Raji (cell line): ENCODE results near the gene TCHP.

Experiments used
- POLR2A ChIP-seq: IDR thresholded peaks from 2 replicates; pipeline ENCODE4 v1.6.1; 2011; ENCODE audit warnings: low read depth, low read length, control low read depth; ENCODE audit not compliant: insufficient read depth

TCHP gene

GRCh38 chr12:109940339-109940923, 40.4 kb downstream of the TCHP start:
- TF ChIP-seq POLR2A, result no peak

DNA sequence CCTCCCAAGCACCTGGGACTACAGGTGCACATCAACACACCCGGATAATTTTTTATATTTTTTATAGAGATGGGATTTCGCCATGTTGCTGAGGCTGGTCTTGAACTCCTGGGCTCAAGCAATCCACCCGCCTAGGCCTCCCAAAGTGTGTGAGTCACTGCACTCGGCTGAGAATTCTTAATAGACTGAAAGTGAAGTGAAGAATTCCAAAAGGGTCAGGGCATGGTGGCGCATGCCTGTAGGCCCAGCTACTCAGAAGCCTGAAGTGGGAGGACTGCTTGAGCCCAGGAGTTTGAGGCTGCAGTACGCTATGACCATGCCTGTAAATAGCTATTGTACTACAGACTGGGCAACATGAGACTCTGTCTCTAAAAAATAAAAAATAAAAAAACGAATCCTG, 43.7 kb downstream of the TCHP start:
- no peak for TF ChIP-seq POLR2A

DNA sequence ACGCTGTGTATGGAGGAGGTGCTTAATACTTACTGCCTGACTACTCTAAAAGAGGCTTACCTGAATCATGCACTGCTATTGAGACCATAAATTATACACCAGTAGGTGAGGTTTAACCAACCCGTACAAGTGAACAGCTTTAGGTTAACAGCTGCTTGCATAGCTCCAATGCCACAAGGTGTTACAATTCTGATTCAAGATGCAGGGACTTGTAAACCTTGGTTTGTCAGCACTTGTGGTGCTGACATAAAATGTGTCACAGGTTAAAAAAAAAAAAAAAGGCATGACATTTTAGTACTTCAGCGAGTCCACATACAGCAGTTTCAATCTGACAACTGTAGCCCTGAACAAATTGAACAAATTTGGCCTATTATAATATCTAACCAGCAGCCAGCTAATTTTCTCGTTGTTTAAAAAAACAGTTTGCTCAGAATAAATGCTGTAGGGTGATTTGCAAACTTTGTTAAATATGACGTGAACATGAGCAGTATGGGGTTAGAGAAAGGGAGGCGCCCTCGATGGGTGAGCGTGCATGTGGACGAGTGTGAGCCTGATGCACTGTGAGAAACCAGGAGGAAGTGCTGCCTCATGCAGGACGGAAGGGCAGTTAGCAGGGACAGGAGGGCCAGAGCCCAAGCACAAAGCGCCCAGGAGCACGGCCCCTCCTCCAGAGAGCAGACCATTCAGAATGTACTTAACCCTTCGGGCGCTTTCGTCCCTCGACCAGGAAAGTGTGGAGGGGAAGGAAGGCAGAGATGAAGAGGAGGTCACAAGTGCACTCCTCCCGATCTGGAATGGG, 44.7 kb downstream of the TCHP start:
- TF ChIP-seq POLR2A, result no peak

DNA sequence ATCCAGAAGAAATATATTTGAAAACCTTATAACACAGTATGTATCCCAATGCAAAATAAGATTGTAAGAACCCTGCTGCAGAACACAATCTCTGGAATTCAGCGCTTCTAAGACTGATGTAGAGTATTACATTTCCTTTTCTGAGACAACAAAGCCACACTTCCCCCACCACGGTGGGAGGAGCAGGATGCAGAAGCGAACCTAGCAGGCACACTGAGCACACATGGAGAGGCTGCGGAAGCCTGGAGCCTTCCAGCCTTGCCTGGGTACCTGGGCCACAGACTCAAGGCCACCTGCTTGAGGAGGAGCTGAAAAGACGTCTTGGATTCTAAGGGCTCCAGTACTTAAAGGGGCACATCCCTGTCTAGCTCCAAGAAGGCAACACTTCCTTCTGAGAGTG, 46.4 kb downstream of the TCHP start:
- TF ChIP-seq POLR2A, result no peak

GRCh38 chr12:109946913-109947312, 46.8 kb downstream of the TCHP start:
- no peak for TF ChIP-seq POLR2A

DNA sequence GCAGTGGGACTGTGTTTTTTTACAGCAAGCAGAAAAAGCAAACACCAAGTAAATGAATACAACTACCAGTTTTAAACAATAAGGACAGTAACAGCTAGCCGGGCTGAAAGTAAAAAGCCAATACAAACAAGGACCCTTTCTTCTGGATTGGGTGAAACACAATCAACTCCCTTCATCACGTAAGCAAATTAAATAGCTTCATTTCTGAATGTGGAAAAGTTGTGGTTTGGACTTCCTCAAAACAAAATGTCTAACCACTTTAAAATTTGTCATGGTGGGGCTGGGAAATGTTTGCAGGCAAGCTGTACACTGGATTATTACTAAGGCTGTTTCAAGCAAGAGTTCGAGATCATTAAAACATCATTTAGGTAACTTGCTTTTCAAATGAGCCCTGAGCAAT, 47.4 kb downstream of the TCHP start:
- TF ChIP-seq POLR2A, result no peak

DNA sequence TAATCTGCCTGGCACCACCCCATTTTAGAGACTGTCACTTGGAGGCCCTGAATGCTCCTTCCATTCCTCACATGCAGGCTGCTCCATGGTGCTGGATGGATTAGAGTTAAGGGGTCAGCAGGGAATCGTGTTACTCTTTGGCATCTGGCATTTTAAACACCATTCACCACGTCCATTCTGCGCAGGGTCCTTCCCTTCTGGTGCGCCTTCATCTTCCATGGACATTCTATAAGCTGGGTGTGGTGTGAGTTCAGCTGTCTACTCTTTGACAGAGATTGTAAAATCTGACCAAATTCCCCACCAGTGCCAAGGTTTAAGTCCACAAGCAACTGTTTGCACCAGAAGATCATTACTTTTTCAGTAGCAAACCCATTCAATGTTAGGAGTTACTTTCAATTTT, 48.3 kb downstream of the TCHP start:
- no peak for TF ChIP-seq POLR2A

- no peak for TF ChIP-seq POLR2A
Observed at GRCh38 chr12:109949089-109949488, 49.0 kb downstream of the TCHP start.

- no peak for TF ChIP-seq POLR2A
Observed at GRCh38 chr12:109950625-109951024, 50.6 kb downstream of the TCHP start.

DNA sequence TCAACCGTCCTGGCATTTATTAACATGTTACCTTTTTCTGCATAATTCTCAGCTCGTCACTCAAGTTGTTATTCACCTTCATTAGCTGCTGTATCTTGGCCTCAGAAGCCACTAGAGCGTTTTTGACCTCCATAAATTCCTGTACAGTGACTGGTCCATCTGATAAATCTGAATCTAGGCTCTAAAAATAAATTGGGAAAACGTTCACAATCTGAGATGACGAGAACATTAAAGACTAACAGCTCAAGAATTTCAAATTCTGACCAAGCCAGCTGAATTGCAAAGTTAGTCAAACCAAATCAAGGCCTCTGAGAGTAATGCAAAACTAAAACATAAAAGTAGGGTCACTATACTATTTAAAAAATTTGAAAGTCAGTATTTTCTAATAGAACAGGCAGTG, 51.1 kb downstream of the TCHP start:
- TF ChIP-seq POLR2A, result no peak

DNA sequence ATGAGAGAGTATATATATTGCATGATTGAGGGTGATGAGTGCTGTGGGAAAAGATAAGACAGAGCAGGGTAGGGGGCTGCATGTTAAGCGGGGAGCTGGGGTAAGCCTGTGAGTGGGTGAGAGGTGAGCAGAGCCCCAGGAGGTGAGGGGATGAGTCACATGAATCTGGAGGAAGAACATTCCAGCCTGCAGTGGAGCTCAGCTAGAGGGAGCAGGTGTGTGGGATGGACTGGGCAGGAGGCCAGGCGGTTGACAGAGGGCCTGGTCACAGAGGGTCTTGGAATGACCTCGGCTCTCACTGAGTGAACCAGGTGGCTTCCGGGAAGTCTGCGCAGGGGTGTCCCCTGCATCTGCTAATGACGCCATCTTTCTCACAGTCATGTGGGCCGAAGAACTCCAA, 51.7 kb downstream of the TCHP start:
- no peak for TF ChIP-seq POLR2A

GRCh38 chr12:109952160-109952858, 52.2 kb downstream of the TCHP start:
- TF ChIP-seq POLR2A, result no peak

GRCh38 chr12:109952873-109953272, 52.8 kb downstream of the TCHP start:
- no peak for TF ChIP-seq POLR2A

GRCh38 chr12:109953656-109954055, 53.6 kb downstream of the TCHP start:
- no peak for TF ChIP-seq POLR2A

DNA sequence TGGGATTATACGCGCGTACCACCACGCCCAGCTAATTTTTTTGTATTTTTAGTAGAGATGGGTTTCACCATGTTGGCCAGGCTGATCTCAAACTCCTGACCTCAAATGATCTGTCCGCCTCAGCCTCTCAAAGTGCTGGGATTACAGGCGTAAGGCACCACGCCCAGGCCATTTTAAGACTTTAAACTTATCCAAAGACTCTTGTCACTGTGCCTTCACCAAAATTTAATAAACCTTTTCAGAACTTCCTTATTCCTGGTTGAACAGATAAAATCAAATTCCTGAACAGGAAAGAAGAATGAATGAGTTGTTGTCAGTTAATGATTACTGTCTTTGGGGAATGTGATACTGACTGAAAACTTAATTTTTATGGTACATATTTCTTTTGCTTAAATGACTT, 58.3 kb downstream of the TCHP start:
- TF ChIP-seq POLR2A, result no peak

- TF ChIP-seq POLR2A, result no peak
Observed at GRCh38 chr12:109959411-109960093, 59.5 kb downstream of the TCHP start.

DNA sequence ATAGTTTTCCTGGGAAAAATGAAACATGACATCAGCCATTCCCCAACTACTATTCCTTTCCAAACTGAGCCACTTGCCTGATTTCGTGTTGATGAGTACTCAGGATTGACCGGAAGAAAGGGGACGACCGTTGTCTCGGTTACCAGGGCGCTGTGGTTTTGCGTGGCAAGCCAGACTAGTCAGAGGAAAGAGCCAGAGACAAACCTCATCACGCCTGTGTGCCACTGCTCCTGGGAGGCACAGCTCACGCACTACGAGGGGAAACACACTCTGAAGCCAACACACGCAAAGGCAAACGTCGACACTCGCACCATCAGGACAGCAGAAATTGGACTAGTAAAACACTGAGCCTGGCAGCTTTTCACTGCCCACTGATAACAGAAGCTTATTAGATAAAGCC, 61.1 kb downstream of the TCHP start:
- TF ChIP-seq POLR2A, result no peak
